ENCODE measurements around the gene RNF214.

DNA sequence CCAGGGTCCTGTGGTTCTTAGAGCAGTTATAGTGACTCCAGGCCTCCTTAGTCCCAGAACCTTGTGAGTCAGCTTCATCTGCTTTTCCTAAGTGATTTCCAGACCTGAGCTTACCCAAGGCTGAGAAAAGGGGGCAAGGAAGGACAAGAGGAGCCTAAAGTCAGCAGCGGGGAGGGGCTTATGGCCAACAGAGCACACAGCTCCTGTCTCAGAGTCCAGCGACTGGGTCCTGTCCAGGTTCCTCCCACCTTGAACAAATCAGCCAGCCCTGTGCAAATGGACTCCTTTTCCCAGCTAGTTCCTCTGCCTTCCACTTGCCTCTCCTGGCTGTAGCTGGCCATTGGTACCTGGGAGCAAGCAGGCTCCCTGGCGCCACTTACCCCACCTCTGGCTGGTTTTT is 72.7 kb downstream of the RNF214 start:
- TF ChIP-seq, protein P1, sequence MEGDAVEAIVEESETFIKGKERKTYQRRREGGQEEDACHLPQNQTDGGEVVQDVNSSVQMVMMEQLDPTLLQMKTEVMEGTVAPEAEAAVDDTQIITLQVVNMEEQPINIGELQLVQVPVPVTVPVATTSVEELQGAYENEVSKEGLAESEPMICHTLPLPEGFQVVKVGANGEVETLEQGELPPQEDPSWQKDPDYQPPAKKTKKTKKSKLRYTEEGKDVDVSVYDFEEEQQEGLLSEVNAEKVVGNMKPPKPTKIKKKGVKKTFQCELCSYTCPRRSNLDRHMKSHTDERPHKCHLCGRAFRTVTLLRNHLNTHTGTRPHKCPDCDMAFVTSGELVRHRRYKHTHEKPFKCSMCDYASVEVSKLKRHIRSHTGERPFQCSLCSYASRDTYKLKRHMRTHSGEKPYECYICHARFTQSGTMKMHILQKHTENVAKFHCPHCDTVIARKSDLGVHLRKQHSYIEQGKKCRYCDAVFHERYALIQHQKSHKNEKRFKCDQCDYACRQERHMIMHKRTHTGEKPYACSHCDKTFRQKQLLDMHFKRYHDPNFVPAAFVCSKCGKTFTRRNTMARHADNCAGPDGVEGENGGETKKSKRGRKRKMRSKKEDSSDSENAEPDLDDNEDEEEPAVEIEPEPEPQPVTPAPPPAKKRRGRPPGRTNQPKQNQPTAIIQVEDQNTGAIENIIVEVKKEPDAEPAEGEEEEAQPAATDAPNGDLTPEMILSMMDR (conservative IDR thresholded peaks at IDR 0.05 in 1 of 2, IDR thresholded peaks at IDR 0.05 in 1 of 2; ENCODE audit: low read depth in 1 of 2, low read length in 2 of 2) = no peak
- no peak for TF ChIP-seq EZH2 (IDR thresholded peaks at IDR 0.05; ENCODE audit: low read length, missing control alignments)
